GM18507 (cell line): ENCODE measurements around the gene HIBADH.
"Not testable (repeated sequence)": the region's sequence is repeated elsewhere in the genome, so short reads cannot be mapped to it uniquely, and the experiment has no call there.

Experiments
- DNase-seq: peaks from one replicate; pipeline ENCODE4 v3.0.0; 2011; ENCODE audit warnings: low read depth; ENCODE audit not compliant: insufficient read length; ENCODE audit errors: extremely low spot score
- FAIRE-seq: peaks from 2 replicates; lab custom pipeline; 2011; peaks lifted over from hg19 to GRCh38; lab: Jason Lieb, UNC

HIBADH gene

DNA sequence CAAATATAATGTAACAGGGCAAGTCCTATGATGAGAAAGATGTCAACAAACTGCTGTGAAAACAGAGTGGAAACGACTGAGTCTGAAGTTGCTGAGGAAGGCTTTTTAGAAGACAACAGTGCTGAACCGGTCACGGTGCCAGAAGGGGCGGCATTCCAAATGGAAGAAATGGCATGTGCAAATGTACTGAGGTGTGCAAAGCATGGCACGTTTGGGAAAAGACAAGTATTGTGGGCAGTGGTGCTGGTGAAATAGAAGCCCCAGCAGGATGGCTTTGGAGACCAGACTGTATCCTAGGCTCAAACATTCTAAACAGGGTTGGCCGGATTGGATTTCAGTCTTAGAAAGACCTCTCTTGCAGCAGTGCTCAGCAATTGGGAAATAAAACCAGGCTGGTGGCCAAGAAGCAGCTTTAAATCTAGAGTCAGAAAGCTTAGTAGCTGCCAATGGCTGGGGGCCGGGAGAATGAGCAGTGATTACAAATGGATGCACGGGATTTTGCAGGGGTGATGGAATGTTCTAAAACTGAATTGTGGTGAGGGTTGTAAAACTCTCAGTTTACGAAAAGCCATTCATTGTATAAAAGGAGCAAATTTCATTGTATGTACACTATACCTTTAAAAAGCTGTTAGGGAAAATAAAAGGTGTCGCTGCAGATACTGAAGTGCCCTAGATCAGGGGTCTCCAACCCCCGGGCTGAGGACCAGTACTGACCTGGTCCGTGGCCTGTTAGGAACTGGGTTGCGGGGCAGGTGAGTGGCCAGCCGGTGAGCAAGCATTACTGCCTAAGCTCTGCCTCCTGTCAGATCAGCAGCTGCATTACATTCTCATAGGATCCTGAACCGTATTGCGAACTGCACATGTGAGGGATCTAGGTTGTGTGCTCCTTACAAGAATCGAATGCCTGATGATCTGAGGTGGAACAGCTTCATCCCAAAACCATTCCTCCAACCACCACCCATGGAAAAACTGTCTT is 141.6 kb downstream of the HIBADH start:
- FAIRE-seq (no peak), DNase-seq (no peak)

DNA sequence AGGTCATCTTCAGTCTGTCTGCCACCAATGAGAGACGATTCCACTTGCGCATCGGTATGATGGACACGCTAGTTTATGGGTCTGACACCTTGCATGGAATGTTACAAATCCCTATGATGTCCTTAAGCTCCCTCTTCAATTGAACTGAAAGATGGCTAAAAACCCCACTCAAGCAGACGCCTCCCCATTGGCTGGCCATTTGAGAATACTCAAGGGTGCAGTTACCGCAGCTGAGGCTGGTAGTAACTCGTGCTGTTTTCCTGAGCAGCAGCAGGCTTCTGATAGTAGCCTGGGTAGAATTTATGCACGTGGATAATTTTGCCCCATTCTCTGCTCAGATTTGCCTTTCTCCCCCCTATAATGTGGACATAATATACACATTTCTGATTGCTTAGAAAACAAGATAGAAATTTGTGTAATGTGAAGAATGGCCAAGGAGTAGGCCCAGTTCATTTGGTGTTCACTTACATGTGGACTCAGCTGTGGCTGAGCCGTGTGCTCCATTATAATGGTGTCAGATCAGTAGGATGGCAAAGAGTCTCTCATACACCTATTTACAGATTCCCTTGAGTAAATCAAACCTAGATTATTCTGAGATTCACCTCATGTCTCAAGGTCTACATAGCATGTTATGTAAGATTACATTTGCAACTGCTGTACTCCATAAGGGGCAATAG is 142.8 kb downstream of the HIBADH start:
- DNase-seq (no peak), FAIRE-seq (no peak)

DNA sequence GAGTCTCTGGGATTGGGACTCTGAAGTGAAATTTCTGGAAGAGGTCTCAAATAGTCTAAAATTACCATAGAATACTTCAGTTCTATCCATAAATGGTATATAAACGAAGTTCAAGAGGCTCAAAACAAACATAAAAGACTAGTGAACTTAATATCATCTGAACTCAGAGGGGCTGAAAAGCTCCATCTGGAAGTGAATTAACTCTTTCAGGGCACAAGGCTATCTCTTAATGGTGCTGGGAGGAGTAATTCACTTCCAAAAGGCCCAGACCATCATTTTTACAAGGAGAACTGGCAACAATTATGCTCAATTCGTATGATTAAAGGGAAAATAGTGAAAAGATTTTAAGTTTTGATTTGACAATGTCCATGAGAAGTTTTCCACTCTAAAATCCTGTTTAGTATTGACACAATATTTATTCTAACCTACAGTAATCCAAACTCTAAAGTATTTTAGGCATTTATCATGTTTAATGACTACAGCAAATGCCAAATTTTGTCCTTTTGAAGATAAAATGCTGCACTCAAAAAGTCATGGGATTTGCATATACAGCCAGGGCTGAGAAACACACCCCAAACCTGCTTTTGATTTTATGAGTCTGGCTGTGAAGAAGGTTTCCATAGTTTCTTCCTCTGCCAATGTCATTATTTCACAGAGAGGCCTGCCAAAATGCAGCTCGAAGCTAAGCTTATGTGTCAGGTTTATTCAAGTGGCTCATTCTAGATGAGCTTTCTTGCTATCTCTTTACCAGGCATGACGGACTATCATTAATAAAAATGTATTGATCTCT is 143.9 kb downstream of the HIBADH start:
- DNase-seq (no peak), FAIRE-seq (no peak)

DNA sequence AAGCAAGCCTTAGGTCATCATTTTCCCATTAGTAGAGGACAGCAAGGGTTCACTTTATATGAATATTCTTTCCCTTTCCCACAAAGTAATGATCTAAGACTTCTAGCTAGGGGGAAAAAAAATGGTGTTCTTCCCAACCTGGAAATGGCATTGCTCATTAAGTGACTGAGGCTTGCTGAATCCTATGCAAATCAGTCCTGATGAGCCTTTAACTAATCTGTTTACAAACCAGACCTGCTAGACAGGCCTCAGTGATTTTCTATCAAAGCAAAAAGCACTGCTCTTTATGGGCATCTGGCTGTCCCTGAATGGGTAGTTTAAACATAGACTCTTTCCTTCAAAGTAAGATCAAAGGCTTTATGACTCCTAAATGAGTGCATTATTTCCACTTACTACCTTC is 146.3 kb downstream of the HIBADH start:
- DNase-seq (no peak), FAIRE-seq (no peak)

DNA sequence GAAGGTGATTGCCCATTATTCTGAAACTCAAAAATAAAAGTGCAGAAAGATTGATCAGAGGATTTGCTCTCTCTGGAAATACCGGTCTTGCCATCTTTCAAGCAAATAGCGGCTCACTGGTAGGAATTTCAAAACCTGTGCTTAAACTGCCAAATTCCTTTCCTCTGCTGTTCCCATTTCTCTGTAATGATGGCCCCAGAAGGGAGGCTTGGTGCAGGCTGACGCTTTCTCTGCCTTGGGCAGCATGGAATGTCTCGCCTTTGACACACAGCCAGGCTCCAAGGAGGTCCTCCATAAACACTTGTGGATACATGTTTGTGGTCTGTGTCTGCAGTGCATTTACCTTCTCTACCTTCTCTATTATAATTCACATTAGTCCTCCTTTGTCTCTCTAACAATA is 146.8 kb downstream of the HIBADH start:
- FAIRE-seq = no peak
- no peak for DNase-seq

DNA sequence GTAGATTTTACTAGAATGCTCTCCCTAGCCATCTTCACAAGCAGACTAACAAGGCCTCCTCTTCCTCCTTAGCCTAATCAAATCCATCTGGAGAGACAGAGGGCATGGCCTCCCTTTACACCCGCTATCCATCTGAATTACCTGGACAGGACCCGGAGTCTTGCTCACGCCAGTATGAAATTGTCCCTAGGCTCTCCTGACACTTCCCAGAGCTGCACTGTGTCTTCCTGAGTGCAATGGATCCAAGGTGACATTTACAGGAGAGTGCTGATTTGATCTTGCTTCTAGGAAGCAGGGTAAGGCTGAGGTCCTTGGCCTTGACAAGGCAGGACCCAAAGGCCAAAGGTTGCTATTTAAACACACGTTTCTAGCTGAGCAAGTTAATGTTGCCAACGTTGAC is 147.8 kb downstream of the HIBADH start:
- DNase-seq (no peak), FAIRE-seq (no peak)

GRCh38 chr7:27513885-27514284 is 148.8 kb downstream of the HIBADH start:
- DNase-seq (no peak), FAIRE-seq (no peak)

GRCh38 chr7:27511370-27511769 is 151.3 kb downstream of the HIBADH start:
- not testable (repeated sequence) for FAIRE-seq, DNase-seq

DNA sequence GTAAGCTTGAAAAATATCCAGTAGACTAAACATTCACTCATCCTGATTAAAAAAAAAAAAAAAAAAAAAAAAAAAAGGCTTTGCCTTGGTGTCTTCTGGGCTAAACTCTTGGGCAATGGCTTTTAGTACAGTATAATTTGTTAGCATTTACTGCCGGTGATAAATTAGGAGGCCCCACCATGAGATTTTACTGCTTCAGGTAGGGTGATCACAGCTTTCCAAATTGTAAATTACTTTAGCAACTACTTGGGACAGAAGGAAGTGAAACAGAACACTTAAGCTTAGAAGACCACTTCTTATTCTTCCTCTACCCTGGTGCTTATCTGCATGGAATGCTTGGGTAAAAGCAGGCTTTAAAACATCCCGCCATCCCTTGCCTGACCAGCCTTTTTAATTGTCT is 152.1 kb downstream of the HIBADH start:
- no peak for FAIRE-seq
- DNase-seq = no peak

DNA sequence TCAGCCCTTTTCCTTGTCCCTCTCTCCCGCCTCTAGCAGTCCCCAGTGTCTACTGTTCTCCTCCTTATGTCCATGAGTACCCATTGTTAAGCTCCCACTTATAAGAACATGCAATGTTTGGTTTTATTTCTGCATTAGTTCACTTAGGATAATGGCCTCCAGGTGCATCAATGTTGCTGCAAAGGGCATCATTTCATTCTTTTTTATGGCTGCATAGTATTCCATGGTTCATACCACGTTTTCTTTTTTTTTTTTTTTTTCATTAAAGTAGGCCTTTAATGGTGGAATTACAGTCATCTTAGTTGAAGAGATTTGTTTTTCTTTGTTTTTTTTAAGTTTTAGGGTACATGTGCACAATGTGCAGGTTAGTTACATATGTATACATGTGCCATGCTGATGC is 160.8 kb downstream of the HIBADH start:
- FAIRE-seq, DNase-seq: not testable (repeated sequence)

- FAIRE-seq = no peak
- no peak for DNase-seq
Measured at GRCh38 chr7:27501001-27501400, 161.7 kb downstream of the HIBADH start.

GRCh38 chr7:27492224-27492623 is 170.5 kb downstream of the HIBADH start:
- DNase-seq (no peak), FAIRE-seq (no peak)

- FAIRE-seq (no peak), DNase-seq (no peak)
Measured at GRCh38 chr7:27491534-27491933, 171.1 kb downstream of the HIBADH start.

DNA sequence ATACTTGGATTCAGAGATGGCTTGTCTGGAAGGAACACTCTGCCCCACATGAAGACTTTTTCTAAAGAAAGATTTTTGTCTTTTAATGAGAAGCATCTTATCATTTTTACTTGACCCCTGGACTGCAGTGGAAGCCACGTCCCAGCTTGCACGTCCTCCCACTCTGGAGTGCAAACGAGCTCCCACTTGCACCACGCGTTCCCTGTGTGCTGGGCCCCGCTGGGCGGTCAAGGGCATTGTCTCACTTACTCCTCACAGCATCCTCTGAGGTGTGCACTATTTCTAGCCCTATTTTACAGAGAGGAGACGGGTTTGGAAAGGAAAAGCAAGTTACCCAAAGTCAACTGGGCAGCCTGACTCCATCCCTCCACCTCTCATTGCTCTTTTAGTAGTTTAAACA is 175.2 kb downstream of the HIBADH start:
- FAIRE-seq = no peak

GRCh38 chr7:27484451-27484850 is 178.2 kb downstream of the HIBADH start:
- DNase-seq (no peak), FAIRE-seq (no peak)

More for the DNA sequence above, 175.2 kb downstream of the HIBADH start:
- DNase-seq = no peak

- DNase-seq (no peak), FAIRE-seq (no peak)
Measured at GRCh38 chr7:27482219-27482618, 180.5 kb downstream of the HIBADH start.

DNA sequence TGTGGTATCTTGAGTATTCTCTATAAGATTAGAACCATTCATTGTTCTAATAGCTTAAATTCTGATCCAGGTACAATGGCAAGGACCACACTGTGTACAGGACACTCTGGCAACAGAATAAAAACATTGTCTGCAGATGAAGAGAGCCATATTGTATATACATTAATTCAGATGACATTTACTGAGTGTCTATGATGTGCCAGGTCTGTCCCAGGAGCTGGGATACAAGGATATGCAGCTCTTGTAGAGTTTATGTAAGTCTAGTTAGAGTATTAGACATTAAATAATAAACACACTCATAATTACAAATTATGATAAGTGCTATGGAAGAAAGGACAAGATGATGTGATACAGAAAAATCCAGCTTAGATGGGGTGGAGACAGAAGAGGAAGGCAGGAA is 184.1 kb downstream of the HIBADH start:
- DNase-seq (no peak), FAIRE-seq (no peak)

DNA sequence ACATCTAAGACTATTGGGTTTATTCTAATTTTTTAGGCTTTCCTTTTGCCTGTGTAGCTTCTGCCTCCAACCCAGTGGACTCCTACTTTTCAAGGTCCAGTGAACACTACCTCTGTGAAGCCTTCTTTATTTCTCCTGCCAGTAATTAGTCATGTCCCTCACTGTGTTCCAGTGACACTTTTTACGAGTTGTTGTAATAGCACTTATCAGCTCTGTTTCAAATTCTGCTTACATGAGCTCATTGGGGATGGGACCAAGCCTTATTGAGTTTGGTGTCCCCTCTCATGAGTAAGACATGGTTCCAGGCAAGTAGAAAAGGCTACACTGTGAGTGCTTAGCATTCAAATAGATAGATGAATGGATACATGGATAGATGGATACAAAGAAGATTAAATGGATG is 184.6 kb downstream of the HIBADH start:
- DNase-seq (no peak), FAIRE-seq (no peak)

DNA sequence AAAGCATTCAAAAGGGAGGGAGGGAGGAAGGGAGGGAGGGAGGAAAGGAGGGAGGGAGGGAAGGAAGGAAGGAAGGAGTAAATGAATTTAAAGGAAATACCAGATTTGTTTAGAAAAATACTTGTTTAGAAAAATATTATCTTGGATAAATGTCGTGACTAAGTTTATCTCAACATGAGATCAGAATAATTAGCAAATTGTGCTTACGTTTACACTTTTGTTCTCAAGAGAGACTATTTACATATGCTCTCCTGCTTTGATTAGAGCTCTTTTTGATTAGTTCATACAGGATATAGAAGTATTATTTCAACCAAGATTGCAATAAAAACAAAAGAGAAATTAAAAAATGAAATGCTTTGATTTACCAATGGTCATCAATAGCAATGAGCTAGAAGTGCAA is 186.2 kb downstream of the HIBADH start:
- FAIRE-seq = no peak
- no peak for DNase-seq
